ENCODE results near the gene BTRC. TPM values are rescaled to one million over a fixed set of nuclear protein-coding genes. Genes with fewer than 3 reads are reported as not detected.

Gene BTRC
- total RNA-seq, 1 donor from 2014 or later: 27.5 TPM

GRCh38 chr10:101375076-101375475 lies 21.1 kb downstream of the BTRC start:
- TF ChIP-seq, protein P1, sequence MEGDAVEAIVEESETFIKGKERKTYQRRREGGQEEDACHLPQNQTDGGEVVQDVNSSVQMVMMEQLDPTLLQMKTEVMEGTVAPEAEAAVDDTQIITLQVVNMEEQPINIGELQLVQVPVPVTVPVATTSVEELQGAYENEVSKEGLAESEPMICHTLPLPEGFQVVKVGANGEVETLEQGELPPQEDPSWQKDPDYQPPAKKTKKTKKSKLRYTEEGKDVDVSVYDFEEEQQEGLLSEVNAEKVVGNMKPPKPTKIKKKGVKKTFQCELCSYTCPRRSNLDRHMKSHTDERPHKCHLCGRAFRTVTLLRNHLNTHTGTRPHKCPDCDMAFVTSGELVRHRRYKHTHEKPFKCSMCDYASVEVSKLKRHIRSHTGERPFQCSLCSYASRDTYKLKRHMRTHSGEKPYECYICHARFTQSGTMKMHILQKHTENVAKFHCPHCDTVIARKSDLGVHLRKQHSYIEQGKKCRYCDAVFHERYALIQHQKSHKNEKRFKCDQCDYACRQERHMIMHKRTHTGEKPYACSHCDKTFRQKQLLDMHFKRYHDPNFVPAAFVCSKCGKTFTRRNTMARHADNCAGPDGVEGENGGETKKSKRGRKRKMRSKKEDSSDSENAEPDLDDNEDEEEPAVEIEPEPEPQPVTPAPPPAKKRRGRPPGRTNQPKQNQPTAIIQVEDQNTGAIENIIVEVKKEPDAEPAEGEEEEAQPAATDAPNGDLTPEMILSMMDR (IDR thresholded peaks at IDR 0.05; ENCODE audit: unreplicated experiment): no peak
- Mint-ChIP-seq H3K9me3 (ENCODE audit: unreplicated experiment) (peaks cover 4% of the 10 kb centered on the region), H3K27ac (ENCODE audit: unreplicated experiment) (no peak overlapping the region), H3K4me1 (ENCODE audit: unreplicated experiment) (peaks cover 3% of the 10 kb centered on the region), H3K4me3 (ENCODE audit: unreplicated experiment) (no peak overlapping the region), H3K36me3 (ENCODE audit: low read depth, unreplicated experiment) (peaks cover 18% of the 10 kb centered on the region), H3K27me3 (ENCODE audit: unreplicated experiment) (no peaks in the 10 kb centered on the region)
- no peak for DNase-seq (ENCODE audit: low spot score)

- Mint-ChIP-seq H3K4me3 (ENCODE audit: unreplicated experiment) (no peak overlapping the region), H3K9me3 (ENCODE audit: unreplicated experiment) (no peaks in the 10 kb centered on the region), H3K27me3 (ENCODE audit: unreplicated experiment) (no peaks in the 10 kb centered on the region), H3K36me3 (ENCODE audit: low read depth, unreplicated experiment) (peaks cover under 1% of the 10 kb centered on the region), H3K4me1 (ENCODE audit: unreplicated experiment) (peaks cover 1% of the 10 kb centered on the region), H3K27ac (ENCODE audit: unreplicated experiment) (no peak overlapping the region)
- no peak for DNase-seq (ENCODE audit: low spot score)
- TF ChIP-seq, protein P1 (IDR thresholded peaks at IDR 0.05; ENCODE audit: unreplicated experiment): no peak
Measured at GRCh38 chr10:101379663-101380352, 25.8 kb downstream of the BTRC start.

GRCh38 chr10:101380353-101381017 lies 26.5 kb downstream of the BTRC start:
- H3K9me3 Mint-ChIP-seq (ENCODE audit: unreplicated experiment): no peaks in the 10 kb centered on the region
- no peaks in the 10 kb centered on the region for H3K36me3 Mint-ChIP-seq (ENCODE audit: low read depth, unreplicated experiment)
- no peak overlapping the region for H3K27ac Mint-ChIP-seq (ENCODE audit: unreplicated experiment)
- no peaks in the 10 kb centered on the region for H3K4me1 Mint-ChIP-seq (ENCODE audit: unreplicated experiment)
- TF ChIP-seq, protein P1 (IDR thresholded peaks at IDR 0.05; ENCODE audit: unreplicated experiment): no peak
- no peak overlapping the region for H3K4me3 Mint-ChIP-seq (ENCODE audit: unreplicated experiment)
- H3K27me3 Mint-ChIP-seq (ENCODE audit: unreplicated experiment): no peaks in the 10 kb centered on the region
- no peak for DNase-seq (ENCODE audit: low spot score)

GRCh38 chr10:101385866-101386658 lies 32.1 kb downstream of the BTRC start:
- Mint-ChIP-seq H3K36me3 (ENCODE audit: low read depth, unreplicated experiment) (no peaks in the 10 kb centered on the region), H3K27me3 (ENCODE audit: unreplicated experiment) (no peaks in the 10 kb centered on the region)

More at GRCh38 chr10:101385866-101386658, 32.1 kb downstream of the BTRC start:
- DNase-seq (ENCODE audit: low spot score): no peak
- Mint-ChIP-seq H3K4me1 (ENCODE audit: unreplicated experiment) (no peaks in the 10 kb centered on the region), H3K27ac (ENCODE audit: unreplicated experiment) (no peak overlapping the region), H3K9me3 (ENCODE audit: unreplicated experiment) (no peaks in the 10 kb centered on the region), H3K4me3 (ENCODE audit: unreplicated experiment) (no peak overlapping the region)
- TF ChIP-seq, protein P1 (IDR thresholded peaks at IDR 0.05; ENCODE audit: unreplicated experiment): no peak
